PC-9 (cell line): ENCODE data around the gene CLEC16A.

Source experiments
- CTCF ChIP-seq: fragments of 200-600 bp; sonication (generic); conservative IDR thresholded peaks from 2 replicates; pipeline ENCODE4 v1.6.1; 2017; ENCODE audit warnings: mixed run types, antibody characterized with exemption, mild to moderate bottlenecking, moderate library complexity
- EZH2 ChIP-seq: fragments of 200-600 bp; sonication (generic); IDR thresholded peaks from 2 replicates; pipeline ENCODE4 v1.8.0; 2017; ENCODE audit warnings: antibody characterized with exemption, low read depth

- TF ChIP-seq CTCF = no peak
- TF ChIP-seq EZH2 = no peak
Observed at GRCh38 chr16:11140098-11140375, 195.7 kb downstream of the CLEC16A start.
